Activated effector memory CD4-positive, alpha-beta T cell treated with anti-CD3 and anti-CD28 coated beads, Interleukin-2, amount 50 U/mL, for 16 hours (primary cell): ENCODE results near the gene GPR17.

Experiments
- DNase-seq: peaks from one replicate; pipeline ENCODE4 v3.0.0-alpha.2; 2020

Gene GPR17

GRCh38 chr2:127656569-127657231 lies 10.7 kb downstream of the GPR17 start:
- no peak for DNase-seq

- DNase-seq = no peak
These were observed 11.3 kb downstream of the GPR17 start for GRCh38 chr2:127657232-127657595.

- no peak for DNase-seq
These were observed 12.2 kb downstream of the GPR17 start for GRCh38 chr2:127658146-127658545.

GRCh38 chr2:127658641-127659407 lies 12.9 kb downstream of the GPR17 start:
- no peak for DNase-seq

- no peak for DNase-seq
These were observed 13.7 kb downstream of the GPR17 start for GRCh38 chr2:127659408-127660290.

- no peak for DNase-seq
These were observed 14.3 kb downstream of the GPR17 start for GRCh38 chr2:127660291-127660578.

GRCh38 chr2:127661072-127661649 lies 15.2 kb downstream of the GPR17 start:
- DNase-seq = no peak

GRCh38 chr2:127661949-127662510 lies 16.1 kb downstream of the GPR17 start:
- peak; percentile 45 for DNase-seq

GRCh38 chr2:127662937-127663565 lies 17.1 kb downstream of the GPR17 start:
- peak; percentile 44 for DNase-seq

- DNase-seq = peak; percentile 28
These were observed 17.7 kb downstream of the GPR17 start for GRCh38 chr2:127663566-127664064.

- DNase-seq = peak; percentile 55
These were observed 18.3 kb downstream of the GPR17 start for GRCh38 chr2:127664065-127664894.

- peak; percentile 4 for DNase-seq
These were observed 18.9 kb downstream of the GPR17 start for GRCh38 chr2:127664895-127665225.

GRCh38 chr2:127665267-127665893 lies 19.4 kb downstream of the GPR17 start:
- DNase-seq = peak; percentile 30

GRCh38 chr2:127669056-127669455 lies 23.1 kb downstream of the GPR17 start:
- DNase-seq = no peak

- DNase-seq = peak; percentile 28
These were observed 24.4 kb downstream of the GPR17 start for GRCh38 chr2:127670055-127670956.

- peak; percentile 25 for DNase-seq
These were observed 25.0 kb downstream of the GPR17 start for GRCh38 chr2:127670957-127671290.

- peak; percentile 58 for DNase-seq
These were observed 25.8 kb downstream of the GPR17 start for GRCh38 chr2:127671557-127672302.

GRCh38 chr2:127672341-127673224 lies 26.6 kb downstream of the GPR17 start:
- peak; percentile 58 for DNase-seq
